Panc1 (cell line): Measurements from ENCODE around the gene JPH2.

Experiments
- CTCF ChIP-seq: fragments of 450-650 bp; IDR thresholded peaks from 2 replicates; pipeline ENCODE4 v1.5.1; 2017; ENCODE audit warnings: mild to moderate bottlenecking
- POLR2AphosphoS5 ChIP-seq: IDR thresholded peaks from 2 replicates; pipeline ENCODE4 v1.6.1; 2012; ENCODE audit warnings: mild to moderate bottlenecking, low read depth, low read length, moderate library complexity
- SIN3A ChIP-seq: IDR thresholded peaks from 2 replicates; pipeline ENCODE4 v1.6.1; 2012; ENCODE audit warnings: low read depth, mild to moderate bottlenecking, low read length, moderate library complexity, borderline replicate concordance; ENCODE audit not compliant: insufficient read depth
- TCF7L2 ChIP-seq: IDR thresholded peaks from 2 replicates; pipeline ENCODE4 v1.6.1; 2011; ENCODE audit warnings: mild to moderate bottlenecking, low read depth, low read length, inconsistent platforms
- TF ChIP-seq, protein P1 (sequence below), 2 experiments: IDR thresholded peaks; 2 replicates each; pipeline ENCODE4 v1.6.1; 2011 to 2012; ENCODE audit warnings: low read depth in 2 of 2, control low read depth in 1 of 2, low read length in 1 of 2, mild to moderate bottlenecking in 1 of 2, moderate library complexity in 1 of 2; ENCODE audit not compliant: insufficient read depth in 1 of 2

DNA sequence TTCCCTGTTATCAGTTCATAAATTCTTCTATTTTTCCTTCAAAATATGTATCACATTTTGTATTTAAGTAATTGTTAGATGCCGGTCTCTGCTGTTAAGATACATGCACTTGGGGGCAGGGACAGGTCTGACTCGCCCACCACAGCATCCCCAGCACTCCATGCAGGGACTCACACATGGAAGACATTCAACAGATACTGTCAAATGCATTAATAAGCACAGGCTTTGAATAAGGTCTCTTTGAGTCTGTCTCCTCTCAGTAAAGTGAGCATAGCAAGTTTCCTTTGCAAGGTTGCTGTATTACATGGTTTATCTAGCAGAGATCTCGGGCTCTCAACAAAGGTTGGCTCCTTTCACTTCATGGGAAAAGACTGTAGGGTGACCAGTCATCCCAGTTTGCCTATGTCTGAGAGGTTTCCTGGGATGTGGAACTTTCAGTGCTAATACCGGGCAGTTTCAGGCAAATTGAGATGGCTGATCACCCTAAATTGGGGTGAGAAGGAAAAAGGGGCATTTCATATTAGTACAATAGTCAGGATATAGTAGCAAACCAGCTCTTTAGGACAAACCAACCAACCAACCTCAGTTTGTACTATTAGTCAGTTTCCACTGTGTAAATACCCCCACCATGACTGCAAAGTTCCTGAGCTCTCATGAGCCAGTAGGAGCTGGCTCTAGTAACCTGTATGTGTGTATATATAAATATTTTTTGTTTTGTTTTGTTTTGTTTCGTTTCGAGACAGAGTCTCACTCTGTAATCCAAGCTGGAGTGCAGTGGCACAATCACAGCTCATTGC is 15.0 kb downstream of the JPH2 start:
- TF ChIP-seq CTCF (no peak), POLR2AphosphoS5 (no peak), SIN3A (no peak), TCF7L2 (no peak)
- TF ChIP-seq, protein P1, sequence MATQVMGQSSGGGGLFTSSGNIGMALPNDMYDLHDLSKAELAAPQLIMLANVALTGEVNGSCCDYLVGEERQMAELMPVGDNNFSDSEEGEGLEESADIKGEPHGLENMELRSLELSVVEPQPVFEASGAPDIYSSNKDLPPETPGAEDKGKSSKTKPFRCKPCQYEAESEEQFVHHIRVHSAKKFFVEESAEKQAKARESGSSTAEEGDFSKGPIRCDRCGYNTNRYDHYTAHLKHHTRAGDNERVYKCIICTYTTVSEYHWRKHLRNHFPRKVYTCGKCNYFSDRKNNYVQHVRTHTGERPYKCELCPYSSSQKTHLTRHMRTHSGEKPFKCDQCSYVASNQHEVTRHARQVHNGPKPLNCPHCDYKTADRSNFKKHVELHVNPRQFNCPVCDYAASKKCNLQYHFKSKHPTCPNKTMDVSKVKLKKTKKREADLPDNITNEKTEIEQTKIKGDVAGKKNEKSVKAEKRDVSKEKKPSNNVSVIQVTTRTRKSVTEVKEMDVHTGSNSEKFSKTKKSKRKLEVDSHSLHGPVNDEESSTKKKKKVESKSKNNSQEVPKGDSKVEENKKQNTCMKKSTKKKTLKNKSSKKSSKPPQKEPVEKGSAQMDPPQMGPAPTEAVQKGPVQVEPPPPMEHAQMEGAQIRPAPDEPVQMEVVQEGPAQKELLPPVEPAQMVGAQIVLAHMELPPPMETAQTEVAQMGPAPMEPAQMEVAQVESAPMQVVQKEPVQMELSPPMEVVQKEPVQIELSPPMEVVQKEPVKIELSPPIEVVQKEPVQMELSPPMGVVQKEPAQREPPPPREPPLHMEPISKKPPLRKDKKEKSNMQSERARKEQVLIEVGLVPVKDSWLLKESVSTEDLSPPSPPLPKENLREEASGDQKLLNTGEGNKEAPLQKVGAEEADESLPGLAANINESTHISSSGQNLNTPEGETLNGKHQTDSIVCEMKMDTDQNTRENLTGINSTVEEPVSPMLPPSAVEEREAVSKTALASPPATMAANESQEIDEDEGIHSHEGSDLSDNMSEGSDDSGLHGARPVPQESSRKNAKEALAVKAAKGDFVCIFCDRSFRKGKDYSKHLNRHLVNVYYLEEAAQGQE (IDR thresholded peaks at IDR 0.05; ENCODE audit: insufficient read depth in 1 of 2, low read depth in 2 of 2, low read length in 1 of 2): no peak
